MM.1S (cell line): ENCODE results near the gene IFT25.

Experiments used
- EZH2 ChIP-seq: fragments of 300-600 bp; sonication (generic); optimal IDR thresholded peaks from 2 replicates; pipeline ENCODE3; 2017; ENCODE audit warnings: low read depth, mild to moderate bottlenecking, antibody characterized with exemption, low read length, mixed read lengths
- TF ChIP-seq, protein P1 (sequence below): fragments of 300-600 bp; sonication (generic); IDR thresholded peaks from 2 replicates; pipeline ENCODE4 v1.5.1; 2016; ENCODE audit warnings: antibody characterized with exemption, low read length, mixed read lengths

DNA sequence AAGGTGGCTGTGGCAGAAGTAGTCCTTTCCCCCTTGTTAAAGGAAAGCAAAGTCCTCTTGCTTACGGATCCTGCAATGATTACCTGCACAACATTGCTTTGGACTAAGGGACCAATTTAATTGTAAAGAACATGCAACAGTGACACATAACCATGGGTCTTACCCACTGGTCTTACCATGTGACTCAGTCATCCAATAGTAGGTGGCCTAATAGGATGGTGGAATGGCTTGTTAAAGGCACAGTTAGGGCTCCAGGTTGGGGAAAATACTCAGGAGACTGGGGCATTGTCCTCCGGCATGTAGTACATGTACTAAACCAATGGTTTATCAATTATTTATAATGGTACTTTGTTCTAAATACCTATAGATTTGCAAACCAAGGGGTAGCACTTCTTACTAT lies 53.8 kb downstream of the IFT25 start:
- TF ChIP-seq, protein P1, sequence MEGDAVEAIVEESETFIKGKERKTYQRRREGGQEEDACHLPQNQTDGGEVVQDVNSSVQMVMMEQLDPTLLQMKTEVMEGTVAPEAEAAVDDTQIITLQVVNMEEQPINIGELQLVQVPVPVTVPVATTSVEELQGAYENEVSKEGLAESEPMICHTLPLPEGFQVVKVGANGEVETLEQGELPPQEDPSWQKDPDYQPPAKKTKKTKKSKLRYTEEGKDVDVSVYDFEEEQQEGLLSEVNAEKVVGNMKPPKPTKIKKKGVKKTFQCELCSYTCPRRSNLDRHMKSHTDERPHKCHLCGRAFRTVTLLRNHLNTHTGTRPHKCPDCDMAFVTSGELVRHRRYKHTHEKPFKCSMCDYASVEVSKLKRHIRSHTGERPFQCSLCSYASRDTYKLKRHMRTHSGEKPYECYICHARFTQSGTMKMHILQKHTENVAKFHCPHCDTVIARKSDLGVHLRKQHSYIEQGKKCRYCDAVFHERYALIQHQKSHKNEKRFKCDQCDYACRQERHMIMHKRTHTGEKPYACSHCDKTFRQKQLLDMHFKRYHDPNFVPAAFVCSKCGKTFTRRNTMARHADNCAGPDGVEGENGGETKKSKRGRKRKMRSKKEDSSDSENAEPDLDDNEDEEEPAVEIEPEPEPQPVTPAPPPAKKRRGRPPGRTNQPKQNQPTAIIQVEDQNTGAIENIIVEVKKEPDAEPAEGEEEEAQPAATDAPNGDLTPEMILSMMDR: no peak
- no peak for TF ChIP-seq EZH2
